COLO668 (cell line): ENCODE measurements around the gene KMO.

Experiments used
- DNase-seq: peaks from one replicate; lab custom pipeline; 2025; ENCODE audit not compliant: unreplicated experiment; lab: John Stamatoyannopoulos, UW

The KMO gene

DNA sequence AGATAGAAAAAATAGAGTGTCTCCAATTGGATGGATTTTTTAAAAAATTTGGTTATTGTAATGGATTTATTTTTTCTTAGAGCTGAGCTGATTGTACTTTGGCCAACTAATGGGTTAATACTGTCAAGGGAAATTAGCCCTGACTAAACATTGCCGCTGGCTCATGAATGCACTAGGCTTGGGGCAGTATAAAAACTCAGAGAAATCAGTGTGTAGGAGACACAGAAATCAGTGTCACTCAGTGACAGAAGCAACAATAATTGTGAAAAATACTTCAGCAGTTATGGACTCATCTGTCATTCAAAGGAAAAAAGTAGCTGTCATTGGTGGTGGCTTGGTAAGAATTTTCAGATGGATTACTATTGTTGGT, at the start of gene KMO:
KMO (plus strand) TSS at position 217 of the 370 bp plus-strand sequence; CDS start at position 284, 67 bp downstream.
- no peak for DNase-seq

DNA sequence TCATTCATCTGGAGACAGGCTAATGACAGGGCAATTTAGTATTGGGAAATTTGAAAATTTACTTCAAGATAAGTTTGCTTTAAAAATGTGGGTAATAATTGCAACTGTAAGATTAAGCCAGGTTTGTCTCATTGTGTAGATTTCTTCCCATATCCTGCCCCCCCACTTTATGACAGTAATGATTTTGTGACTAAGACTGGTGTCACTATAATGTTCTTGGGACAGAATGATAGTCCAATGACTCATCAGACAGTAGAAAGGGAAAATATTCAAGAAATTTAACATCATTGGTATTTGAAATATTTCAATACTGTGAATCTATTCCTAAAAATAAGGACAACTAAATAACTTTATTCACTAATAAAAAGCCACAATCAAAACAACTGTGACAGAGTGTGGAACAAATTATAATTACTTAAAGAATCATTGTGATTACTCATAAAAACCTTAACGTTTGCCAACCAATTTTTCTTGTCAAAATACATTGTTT, 49.4 kb upstream of the KMO start:
- no peak for DNase-seq

DNA sequence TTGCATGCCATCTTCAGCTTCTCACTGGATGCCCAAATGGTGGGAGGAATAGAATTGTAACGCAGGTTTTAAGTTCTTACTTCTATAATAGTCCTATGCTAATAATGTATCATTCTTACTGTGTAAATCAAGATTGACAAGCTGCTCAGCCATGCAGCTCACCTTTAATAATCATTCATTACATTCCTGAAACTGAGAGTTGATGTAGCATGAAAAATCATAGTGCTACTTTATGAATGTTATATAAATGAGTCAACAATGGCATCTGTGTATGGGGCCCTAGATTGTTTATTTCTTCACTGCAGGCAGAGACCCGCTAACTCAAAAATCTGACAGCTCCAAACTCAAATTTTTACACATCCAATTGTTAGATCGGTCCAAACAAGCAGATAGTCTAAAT, 47.0 kb upstream of the KMO start:
- DNase-seq, result no peak

- DNase-seq, result peak; percentile 35
Measured at GRCh38 chr1:241485554-241485992, 46.6 kb upstream of the KMO start.

DNA sequence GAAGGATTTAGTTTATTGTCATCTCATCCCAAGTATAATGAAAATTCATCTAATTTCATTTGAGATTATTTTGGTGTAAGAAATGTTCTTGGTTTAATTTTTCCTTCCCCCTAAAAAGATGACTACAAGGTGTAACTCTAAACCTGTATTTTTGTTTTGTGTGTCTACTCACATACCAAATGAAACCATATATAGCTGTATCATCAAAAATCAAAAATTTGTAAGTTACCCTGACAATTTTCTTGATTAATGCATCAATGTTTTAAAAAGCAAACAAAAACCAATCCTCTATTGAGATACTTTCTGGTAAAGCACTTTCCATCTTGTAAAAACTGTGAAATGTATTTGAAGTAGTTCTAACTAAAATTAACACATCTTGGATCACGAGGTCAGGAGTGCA, 43.4 kb upstream of the KMO start:
- DNase-seq, result no peak

GRCh38 chr1:241495741-241496140, 36.4 kb upstream of the KMO start:
- DNase-seq, result no peak

GRCh38 chr1:241499910-241500309, 32.3 kb upstream of the KMO start:
- DNase-seq, result peak; percentile 23

GRCh38 chr1:241503444-241503843, 28.7 kb upstream of the KMO start:
- DNase-seq, result no peak

DNA sequence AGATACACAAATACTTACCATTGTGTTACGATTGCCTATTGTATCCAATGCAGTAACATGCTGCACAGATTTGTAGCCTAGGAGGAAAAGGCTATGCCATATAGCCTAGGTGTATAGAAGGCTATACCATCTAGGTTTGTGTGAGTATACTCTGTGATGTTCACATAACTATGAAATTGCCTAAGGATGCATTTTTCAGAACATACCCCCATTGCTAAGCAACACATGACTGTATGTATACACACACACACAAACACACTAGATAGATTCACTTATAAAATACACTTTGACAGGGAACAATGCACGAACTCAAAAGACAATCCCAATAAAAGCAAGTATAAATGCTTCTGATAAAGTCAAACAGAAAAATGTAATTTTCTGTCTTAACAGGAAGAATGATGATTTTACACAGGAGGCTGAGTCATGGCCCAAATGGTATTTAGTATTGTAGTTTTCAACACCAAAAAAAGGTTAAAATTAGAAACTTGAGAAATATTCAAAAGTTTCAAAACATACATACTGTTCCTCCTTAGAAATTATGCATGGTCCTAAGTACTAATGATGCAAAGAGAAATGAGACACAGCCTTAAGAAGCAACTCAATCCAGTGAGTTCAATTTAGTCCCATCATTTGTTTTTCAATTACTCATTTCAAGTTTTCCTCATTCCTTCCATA, 24.9 kb upstream of the KMO start:
- no peak for DNase-seq

GRCh38 chr1:241513378-241513777, 18.8 kb upstream of the KMO start:
- no peak for DNase-seq

- DNase-seq, result no peak
Measured at GRCh38 chr1:241518476-241519307, 13.5 kb upstream of the KMO start.

- DNase-seq, result peak; percentile 98
Measured at GRCh38 chr1:241519308-241520079, 12.7 kb upstream of the KMO start, which contains the start of gene FH. Gene FH, minus strand, starts transcription at chr1:241519755. Its CDS starts 33 bp downstream, at chr1:241519722.

GRCh38 chr1:241520080-241520465, 12.1 kb upstream of the KMO start:
- no peak for DNase-seq

DNA sequence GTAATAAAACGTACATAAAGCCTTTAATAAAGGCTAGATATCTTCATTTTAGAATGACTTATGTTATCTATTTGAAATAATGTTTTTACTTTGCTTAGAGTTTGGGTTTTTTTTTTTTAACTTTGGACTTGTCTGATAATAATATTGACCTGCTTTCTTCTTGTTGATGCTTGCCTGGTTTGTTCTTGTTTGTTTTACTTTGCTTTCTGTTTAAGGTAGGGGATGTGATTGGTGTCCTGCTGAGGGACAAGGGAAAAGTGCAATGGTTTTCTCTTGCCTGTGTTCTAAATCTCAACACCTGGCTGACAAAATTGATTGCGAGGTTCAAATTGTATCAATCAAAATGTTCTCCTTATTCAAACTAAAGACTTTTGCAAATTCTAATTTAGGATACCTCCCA, 10.5 kb upstream of the KMO start:
- DNase-seq, result no peak

GRCh38 chr1:241525026-241525425, 7.2 kb upstream of the KMO start:
- DNase-seq, result no peak

GRCh38 chr1:241527146-241527545, 5.0 kb upstream of the KMO start:
- DNase-seq, result no peak

DNA sequence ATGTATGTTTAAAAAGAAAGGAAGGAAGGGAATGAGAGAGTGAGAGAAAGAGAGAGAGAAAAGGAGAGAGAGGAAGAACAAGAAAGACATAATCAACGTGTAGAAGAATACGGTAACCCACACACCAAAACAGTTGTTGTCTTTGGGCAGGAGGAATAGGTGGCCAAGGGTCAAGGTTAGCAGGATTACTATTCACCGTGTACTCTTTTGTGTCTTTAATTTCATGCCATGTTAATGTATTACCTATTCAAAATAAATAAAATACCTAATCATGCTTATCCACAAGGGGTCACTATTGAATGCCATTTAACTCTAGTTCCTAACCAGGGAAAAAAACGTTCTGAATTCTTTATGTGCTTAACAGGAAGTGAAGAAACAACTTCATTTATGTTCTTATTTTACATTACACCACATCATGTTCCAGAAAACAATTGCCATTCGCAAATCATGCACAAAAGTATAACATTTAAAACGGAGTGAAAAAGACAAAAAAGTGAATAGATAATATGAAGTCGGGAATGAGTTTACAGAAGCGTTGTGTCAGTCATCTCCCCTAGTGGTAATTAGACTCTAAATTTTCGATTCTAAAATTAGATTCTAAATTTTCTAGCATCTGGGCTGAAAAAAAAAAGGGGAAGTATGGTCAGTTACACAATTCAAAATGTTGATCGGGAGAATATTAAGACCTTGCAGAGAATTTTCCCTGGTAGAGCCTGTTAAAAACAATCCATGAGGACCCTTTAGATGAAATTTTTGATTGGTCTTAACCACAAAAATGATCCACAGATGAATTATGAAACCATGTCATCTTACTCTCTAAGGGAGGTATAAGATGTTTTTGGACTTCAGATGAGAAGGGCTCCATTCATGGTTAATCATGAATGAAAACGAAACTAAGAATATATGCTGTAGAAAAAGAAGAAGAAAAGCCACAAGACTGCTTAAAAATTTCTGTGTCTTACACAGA, 700 bp upstream of the KMO start:
- no peak for DNase-seq

- DNase-seq, result no peak
Measured at GRCh38 chr1:241532864-241533263, 686 bp downstream of the KMO start.

DNA sequence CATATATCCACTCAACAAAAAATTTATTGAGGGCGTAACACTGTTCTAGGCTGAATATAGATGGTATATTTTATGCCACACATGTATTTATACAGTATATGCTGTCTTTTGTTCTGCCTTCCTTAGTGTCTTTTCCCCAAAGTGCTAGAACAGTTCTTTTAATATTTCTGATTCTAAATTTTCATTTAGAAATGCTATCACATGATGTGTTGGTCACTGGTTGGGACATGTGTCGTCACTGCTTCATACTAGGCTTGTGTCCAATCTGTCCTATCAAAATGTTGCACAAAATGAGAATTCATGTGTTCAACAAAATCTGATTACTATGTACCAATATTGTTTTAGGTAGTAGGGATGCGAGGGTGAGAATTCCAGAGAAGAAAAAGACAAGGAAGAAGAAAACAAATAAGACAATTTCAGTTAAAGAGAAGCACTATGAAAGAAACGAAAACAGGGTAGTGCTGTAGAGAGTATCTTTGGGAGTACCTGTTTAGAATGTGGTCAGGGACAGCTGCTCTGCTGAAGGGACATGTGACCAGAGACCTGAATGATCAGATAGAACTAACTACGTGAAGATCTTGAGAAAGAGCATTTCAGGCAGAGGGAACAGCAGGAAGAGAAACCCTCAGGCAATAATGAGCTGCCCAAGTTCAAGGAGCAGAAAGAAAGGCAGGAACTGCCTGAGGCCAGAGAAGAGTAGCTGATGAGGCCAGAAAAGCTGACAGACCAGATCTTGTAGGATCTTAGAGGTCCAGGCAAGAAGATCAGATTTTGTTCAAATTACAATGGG, 1.3 kb downstream of the KMO start:
- DNase-seq, result no peak

- no peak for DNase-seq
Measured at GRCh38 chr1:241536304-241536703, 4.1 kb downstream of the KMO start.
